ENCODE measurements around the gene OSBPL5.

The OSBPL5 gene

GRCh38 chr11:3198815-3199214 is 33.7 kb upstream of the OSBPL5 start (continued):
- TF ChIP-seq ELK4 (IDR thresholded peaks at IDR 0.05; ENCODE audit: borderline replicate concordance, low read depth, low read length) (no peak), ZNF175 (tag by site-specific recombination; IDR thresholded peaks at IDR 0.05) (no peak), ZNF585B (tag by site-specific recombination; IDR thresholded peaks at IDR 0.05) (no peak), ZNF184 (tag by site-specific recombination; IDR thresholded peaks at IDR 0.05) (no peak), ZNF624 (tag by site-specific recombination; IDR thresholded peaks at IDR 0.05) (no peak), ZNF350 (tag by site-specific recombination; IDR thresholded peaks at IDR 0.05) (no peak)

- H3K9me3 ChIP-seq (ENCODE audit: control insufficient read depth, insufficient read depth, low read depth, low read length), result no peaks in the 10 kb centered on the region
- no peaks in the 10 kb centered on the region for H3K4me1 ChIP-seq (ENCODE audit: control insufficient read depth, insufficient read depth, low read length)
- ChIA-PET CTCF (interaction anchor here (1.2 kb wide), 1 partner anchor 8 kb away, joined by 3 read pairs; no protein-coding TSS in a partner anchor), POLR2A (no interaction called here)
- H3K4me3 ChIP-seq (ENCODE audit: low read depth, low read length), result no peak overlapping the region
- no peak overlapping the region for H3K27ac ChIP-seq (ENCODE audit: extremely low read depth, low read depth, low read length)
- no peak for TF ChIP-seq HIC1 (tag by site-specific recombination; IDR thresholded peaks at IDR 0.05)
- TF ChIP-seq GLIS1 (tag by site-specific recombination; IDR thresholded peaks at IDR 0.05), result 0 out of 2 replicates have a peak, but pooled peaks have one; percentile 39
- no peaks in the 10 kb centered on the region for H3K36me3 ChIP-seq (ENCODE audit: control insufficient read depth in 2 of 2, insufficient read depth in 1 of 2, low read length in 2 of 2)
These were observed 32.9 kb upstream of the OSBPL5 start for GRCh38 chr11:3197878-3198528.

GRCh38 chr11:3197044-3197695 is 32.1 kb upstream of the OSBPL5 start:
- Histone ChIP-seq H3K27ac (ENCODE audit: extremely low read depth, low read depth, low read length) (no peak overlapping the region), H3K4me3 (ENCODE audit: low read depth, low read length) (no peak overlapping the region), H3K4me1 (ENCODE audit: control insufficient read depth, insufficient read depth, low read length) (no peaks in the 10 kb centered on the region), H3K9me3 (ENCODE audit: control insufficient read depth, insufficient read depth, low read depth, low read length) (no peaks in the 10 kb centered on the region), H3K36me3 (ENCODE audit: control insufficient read depth in 2 of 2, insufficient read depth in 1 of 2, low read length in 2 of 2) (no peaks in the 10 kb centered on the region)
- TF ChIP-seq GLIS2 (tag by site-specific recombination; IDR thresholded peaks at IDR 0.05) (peak; percentile 13; the same call in 1 of the 2 replicates), GLIS1 (tag by site-specific recombination; IDR thresholded peaks at IDR 0.05) (peak; percentile 86), ZBTB10 (tag by site-specific recombination; IDR thresholded peaks at IDR 0.05) (no peak), ZNF707 (tag by site-specific recombination; IDR thresholded peaks at IDR 0.05) (no peak), EGR2 (tag by site-specific recombination; IDR thresholded peaks at IDR 0.05; ENCODE audit: low read depth) (0 out of 2 replicates have a peak, but pooled peaks have one; percentile 18), AEBP2 (tag by site-specific recombination; IDR thresholded peaks at IDR 0.05; ENCODE audit: borderline replicate concordance) (no peak), ZIC2 (tag by site-specific recombination; IDR thresholded peaks at IDR 0.05) (peak; percentile 11; the same call in 1 of the 2 replicates)
- ChIA-PET POLR2A (no interaction called here), CTCF (interaction anchor here (2.7 kb wide), 1 partner anchor 160 kb away, joined by 11 read pairs; no protein-coding TSS in a partner anchor)

All from HEK293 (cell line).